CD4-positive, alpha-beta T cell (primary cell): ENCODE results near the gene TGFBI. TPM values are rescaled to one million over a fixed set of nuclear protein-coding genes. Genes with fewer than 3 reads are reported as not detected.

Experiments used
- ATAC-seq: fragments of 200-7000 bp; cut with Tn5 transposase; one replicate; pipeline ENCODE4 v1.10.0; 2022; ENCODE audit warnings: mild to moderate bottlenecking; ENCODE audit not compliant: poor library complexity
- CTCF ChIA-PET: fragments of 350-600 bp; sonication (Branson Sonifier 250); formaldehyde crosslinking; loops from one replicate; lab custom pipeline; 2021; ENCODE audit warnings: antibody characterized with exemption, inconsistent platforms; lab: Charles Lee
- POLR2A ChIA-PET: fragments of 350-600 bp; sonication (Branson Sonifier 250); formaldehyde crosslinking; loops from one replicate; lab custom pipeline; 2021; ENCODE audit warnings: antibody characterized with exemption, inconsistent platforms; lab: Charles Lee
- DNase-seq, 14 experiments: peaks; one replicate each; pipeline ENCODE4 v3.0.0-alpha.2; 2013 to 2020; ENCODE audit warnings: mixed read lengths in 2 of 14
- H3K27ac ChIP-seq, 2 donors: one replicate each; pipeline versions ENCODE4 v1.5.1 to v1.7.0; 2013; ENCODE audit warnings: low read length in 2 of 2, low read depth in 1 of 2, mild to moderate bottlenecking in 1 of 2
- H3K27me3 ChIP-seq, 2 experiments: 1 replicate in 1 of 2; 2 replicates in 1 of 2; pipeline versions ENCODE4 v1.6.1 to v1.7.0; 2013; ENCODE audit warnings: low read length in 2 of 2, control low read depth in 1 of 2, mild to moderate bottlenecking in 1 of 2, moderate library complexity in 1 of 2; ENCODE audit not compliant: insufficient read depth in 2 of 2, control insufficient read depth in 1 of 2
- H3K36me3 ChIP-seq: one replicate; pipeline ENCODE4 v1.6.1; 2013; ENCODE audit warnings: low read length, control low read depth; ENCODE audit not compliant: insufficient read depth
- H3K4me1 ChIP-seq: one replicate; pipeline ENCODE4 v1.6.1; 2013; ENCODE audit warnings: low read length, control low read depth; ENCODE audit not compliant: insufficient read depth
- H3K4me3 ChIP-seq: one replicate; pipeline ENCODE4 v1.5.1; 2013; ENCODE audit warnings: mild to moderate bottlenecking, low read length, moderate library complexity
- H3K9me3 ChIP-seq, 2 experiments: 1 replicate in 1 of 2; 2 replicates in 1 of 2; pipeline versions ENCODE4 v1.6.1 to v1.7.0; 2013; ENCODE audit warnings: low read length in 2 of 2, mild to moderate bottlenecking in 2 of 2, control low read depth in 1 of 2, moderate library complexity in 1 of 2; ENCODE audit not compliant: control insufficient read depth in 1 of 2, insufficient read depth in 1 of 2
- H3K27ac Mint-ChIP-seq: one replicate; pipeline ENCODE4 v1.8.0; 2020; ENCODE audit warnings: mixed read lengths
- H3K27me3 Mint-ChIP-seq: one replicate; pipeline ENCODE4 v1.8.0; 2021; ENCODE audit warnings: mixed read lengths
- H3K36me3 Mint-ChIP-seq: one replicate; pipeline ENCODE4 v1.8.0; 2021; ENCODE audit warnings: low read depth, mixed read lengths
- H3K4me1 Mint-ChIP-seq: one replicate; pipeline ENCODE4 v1.8.0; 2021; ENCODE audit warnings: low read depth, mixed read lengths
- H3K4me3 Mint-ChIP-seq: one replicate; pipeline ENCODE4 v1.8.0; 2020; ENCODE audit warnings: mild to moderate bottlenecking, mixed read lengths
- H3K9me3 Mint-ChIP-seq: one replicate; pipeline ENCODE4 v1.8.0; 2020; ENCODE audit warnings: mixed read lengths
- CTCF ChIP-seq: fragments of 200-600 bp; IDR thresholded peaks from one replicate; pipeline ENCODE4 v1.8.0; 2022; ENCODE audit warnings: antibody characterized with exemption, mild to moderate bottlenecking
- intact Hi-C, 2 experiments: fragments of 100-400 bp; cut with DNase I in 1 of 2; cut with micrococcal nuclease in 1 of 2; formaldehyde crosslinking; loops; one replicate each; pipeline versions ENCODE4 v1.15.1 to v1.9.0; 2023 to 2025; cut with DNase I, micrococcal nuclease
- total RNA-seq, 174 experiments: library from RNA in 2 of 174; stranded (reverse) in 2 of 174; gene quantifications; one replicate each; pipeline ENCODE4 v1.2.3 and lab custom pipeline; 2021 to 2026

Gene TGFBI
- total RNA-seq, 2 experiments from 2014 or later, result 4.8 to 5.9 TPM

GRCh38 chr5:136075466-136075891, 46.7 kb downstream of the TGFBI start:
- no peak overlapping the region for H3K27ac Mint-ChIP-seq

GRCh38 chr5:136076067-136076466, 47.3 kb downstream of the TGFBI start:
- Mint-ChIP-seq H3K4me3 (no peak overlapping the region), H3K27ac (no peak overlapping the region), H3K4me1 (no peaks in the 10 kb centered on the region), H3K9me3 (no peaks in the 10 kb centered on the region), H3K36me3 (no peaks in the 10 kb centered on the region), H3K27me3 (peaks cover 39% of the 10 kb centered on the region)
- H3K4me1 ChIP-seq, result peaks cover 16% of the 10 kb centered on the region
- intact Hi-C loops, result no loop called here
- ChIA-PET CTCF (no interaction called here), POLR2A (no interaction called here)
- no peak for ATAC-seq
- TF ChIP-seq CTCF, result no peak
- H3K27ac ChIP-seq, result no peak overlapping the region
- peaks cover 22 to 32% of the 10 kb centered on the region in 2 experiments for H3K27me3 ChIP-seq
- H3K9me3 ChIP-seq, result peaks cover 0 to 5% of the 10 kb centered on the region in 2 experiments
- no peak overlapping the region for H3K4me3 ChIP-seq
- DNase-seq, result no peak
- H3K36me3 ChIP-seq, result no peaks in the 10 kb centered on the region

More at GRCh38 chr5:136075466-136075891, 46.7 kb downstream of the TGFBI start:
- no peaks in the 10 kb centered on the region for H3K4me1 Mint-ChIP-seq
- Histone ChIP-seq H3K4me1 (peaks cover 11% of the 10 kb centered on the region), H3K27me3 (peaks cover 22 to 32% of the 10 kb centered on the region in 2 experiments), H3K4me3 (no peak overlapping the region), H3K27ac (no peak overlapping the region), H3K9me3 (peaks cover 0 to 5% of the 10 kb centered on the region in 2 experiments), H3K36me3 (no peaks in the 10 kb centered on the region)
- CTCF ChIA-PET, result no interaction called here
- no peaks in the 10 kb centered on the region for H3K9me3 Mint-ChIP-seq
- H3K4me3 Mint-ChIP-seq, result no peak overlapping the region
- intact Hi-C loops, result no loop called here
- ATAC-seq (no peak), DNase-seq (no peak)
- TF ChIP-seq CTCF, result no peak
- H3K36me3 Mint-ChIP-seq, result no peaks in the 10 kb centered on the region
- POLR2A ChIA-PET, result interaction anchor here (1.0 kb wide), 1 partner anchor 80 kb away, joined by 3 read pairs; no protein-coding TSS in a partner anchor
- H3K27me3 Mint-ChIP-seq, result peaks cover 33% of the 10 kb centered on the region

- Histone ChIP-seq H3K4me1 (peaks cover 16% of the 10 kb centered on the region), H3K4me3 (no peak overlapping the region)
Measured at GRCh38 chr5:136076881-136077445, 48.2 kb downstream of the TGFBI start.

More at GRCh38 chr5:136076881-136077445, 48.2 kb downstream of the TGFBI start:
- Histone ChIP-seq H3K36me3 (no peaks in the 10 kb centered on the region), H3K9me3 (peaks cover 0 to 5% of the 10 kb centered on the region in 2 experiments), H3K27ac (no peak overlapping the region), H3K27me3 (peaks cover 22 to 37% of the 10 kb centered on the region in 2 experiments)
- ATAC-seq (no peak), DNase-seq (no peak)
- Mint-ChIP-seq H3K4me3 (no peak overlapping the region), H3K9me3 (no peaks in the 10 kb centered on the region), H3K27me3 (peaks cover 46% of the 10 kb centered on the region), H3K4me1 (no peaks in the 10 kb centered on the region), H3K27ac (no peak overlapping the region), H3K36me3 (no peaks in the 10 kb centered on the region)
- TF ChIP-seq CTCF, result no peak
- intact Hi-C loops, result no loop called here
- POLR2A ChIA-PET, result no interaction called here
- CTCF ChIA-PET, result no interaction called here
